Measurements from ENCODE around the gene ARHGEF7.

DNA sequence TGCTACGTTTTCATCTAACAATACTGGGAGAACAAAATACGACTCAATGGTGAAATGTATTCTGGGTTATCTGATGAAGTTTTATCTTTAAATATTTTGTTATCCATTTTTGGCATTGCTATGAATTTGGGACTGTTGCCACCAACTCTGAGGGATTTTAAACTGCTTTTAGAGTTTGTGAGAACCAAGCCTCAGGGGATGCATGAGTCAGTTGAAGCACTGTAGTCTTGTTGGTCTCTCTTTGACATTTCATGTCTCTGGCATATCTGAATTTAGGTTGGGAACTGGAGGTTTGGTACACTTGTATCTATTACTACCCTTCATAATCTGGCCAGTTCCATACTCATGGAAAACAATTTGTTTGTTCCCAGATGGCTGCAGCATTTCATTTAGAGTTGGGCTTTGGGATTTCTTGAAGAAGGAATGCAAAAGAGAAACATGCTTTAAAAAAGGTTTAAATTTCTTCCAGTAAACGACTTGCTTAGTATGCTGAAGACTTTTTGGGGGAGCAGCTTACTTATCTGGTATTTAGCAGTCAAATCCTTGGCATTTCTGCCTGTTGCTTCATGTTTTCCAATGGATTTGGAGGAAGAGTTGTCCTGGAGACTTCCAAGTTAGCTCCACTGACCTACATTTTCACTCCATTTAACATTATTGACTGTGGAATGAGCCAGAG is 28.9 kb downstream of the ARHGEF7 start:
- TF ChIP-seq, protein P1, sequence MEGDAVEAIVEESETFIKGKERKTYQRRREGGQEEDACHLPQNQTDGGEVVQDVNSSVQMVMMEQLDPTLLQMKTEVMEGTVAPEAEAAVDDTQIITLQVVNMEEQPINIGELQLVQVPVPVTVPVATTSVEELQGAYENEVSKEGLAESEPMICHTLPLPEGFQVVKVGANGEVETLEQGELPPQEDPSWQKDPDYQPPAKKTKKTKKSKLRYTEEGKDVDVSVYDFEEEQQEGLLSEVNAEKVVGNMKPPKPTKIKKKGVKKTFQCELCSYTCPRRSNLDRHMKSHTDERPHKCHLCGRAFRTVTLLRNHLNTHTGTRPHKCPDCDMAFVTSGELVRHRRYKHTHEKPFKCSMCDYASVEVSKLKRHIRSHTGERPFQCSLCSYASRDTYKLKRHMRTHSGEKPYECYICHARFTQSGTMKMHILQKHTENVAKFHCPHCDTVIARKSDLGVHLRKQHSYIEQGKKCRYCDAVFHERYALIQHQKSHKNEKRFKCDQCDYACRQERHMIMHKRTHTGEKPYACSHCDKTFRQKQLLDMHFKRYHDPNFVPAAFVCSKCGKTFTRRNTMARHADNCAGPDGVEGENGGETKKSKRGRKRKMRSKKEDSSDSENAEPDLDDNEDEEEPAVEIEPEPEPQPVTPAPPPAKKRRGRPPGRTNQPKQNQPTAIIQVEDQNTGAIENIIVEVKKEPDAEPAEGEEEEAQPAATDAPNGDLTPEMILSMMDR (IDR thresholded peaks at IDR 0.05) = no peak
- no peak for TF ChIP-seq EZH2 (IDR thresholded peaks at IDR 0.05)

Measured in neural progenitor cell (in vitro differentiated cells).